Fibroblast of mammary gland (primary cell): Measurements from ENCODE around the gene ARHGAP42.

ENCODE experiments used
- DNase-seq: peaks from one replicate; pipeline ENCODE4 v3.0.0-alpha.2; 2010; ENCODE audit warnings: low read depth
- H3K4me3 ChIP-seq: 2 replicates; pipeline ENCODE4 v1.5.1; 2011; ENCODE audit warnings: low read depth, mild to moderate bottlenecking, low read length, moderate library complexity; ENCODE audit not compliant: control insufficient read depth
- CTCF ChIP-seq: conservative IDR thresholded peaks from 2 replicates; pipeline ENCODE4 v1.5.1; 2011; ENCODE audit warnings: low read depth, low read length, inconsistent platforms; ENCODE audit not compliant: control insufficient read depth, insufficient read depth

Gene ARHGAP42

GRCh38 chr11:100830978-100831732 is 144.1 kb downstream of the ARHGAP42 start:
- no peak for TF ChIP-seq CTCF
- H3K4me3 ChIP-seq, result no peak overlapping the region
- peak; percentile 80 for DNase-seq

- no peak overlapping the region for H3K4me3 ChIP-seq
- no peak for TF ChIP-seq CTCF
- peak; percentile 42 for DNase-seq
These were observed 144.9 kb downstream of the ARHGAP42 start for GRCh38 chr11:100831929-100832494.

GRCh38 chr11:100832829-100833228 is 145.7 kb downstream of the ARHGAP42 start:
- no peak for DNase-seq
- TF ChIP-seq CTCF, result no peak
- no peak overlapping the region for H3K4me3 ChIP-seq

- H3K4me3 ChIP-seq, result no peak overlapping the region
- no peak for DNase-seq
- no peak for TF ChIP-seq CTCF
These were observed 146.2 kb downstream of the ARHGAP42 start for GRCh38 chr11:100833276-100833675.

GRCh38 chr11:100835854-100836253 is 148.8 kb downstream of the ARHGAP42 start:
- TF ChIP-seq CTCF, result no peak
- no peak overlapping the region for H3K4me3 ChIP-seq
- DNase-seq, result no peak

- no peak overlapping the region for H3K4me3 ChIP-seq
- no peak for DNase-seq
- TF ChIP-seq CTCF, result no peak
These were observed 150.2 kb downstream of the ARHGAP42 start for GRCh38 chr11:100837311-100837710.
